Subcutaneous adipose tissue (tissue), 4 donors: Measurements from ENCODE around the gene FAM135A. TPM values are rescaled to one million over a fixed set of nuclear protein-coding genes. Genes with fewer than 3 reads are reported as not detected.

Experiments used
- total RNA-seq, 4 donors: library from RNA; depleted of rRNA; stranded (reverse); fragments of >200 nt; gene quantifications; one replicate each; pipeline ENCODE4 v1.1.0, GENCODE V29; 2016
- TF ChIP-seq, protein P1 (sequence below): fragments of 450-650 bp; IDR thresholded peaks from one replicate; pipeline ENCODE4 v1.5.1; 2016; ENCODE audit warnings: low read depth, mild to moderate bottlenecking, control low read depth, antibody characterized with exemption, moderate library complexity

FAM135A gene
- total RNA-seq, 4 donors from 2014 or later, result 26.2 to 33.6 (median 27.1) TPM

DNA sequence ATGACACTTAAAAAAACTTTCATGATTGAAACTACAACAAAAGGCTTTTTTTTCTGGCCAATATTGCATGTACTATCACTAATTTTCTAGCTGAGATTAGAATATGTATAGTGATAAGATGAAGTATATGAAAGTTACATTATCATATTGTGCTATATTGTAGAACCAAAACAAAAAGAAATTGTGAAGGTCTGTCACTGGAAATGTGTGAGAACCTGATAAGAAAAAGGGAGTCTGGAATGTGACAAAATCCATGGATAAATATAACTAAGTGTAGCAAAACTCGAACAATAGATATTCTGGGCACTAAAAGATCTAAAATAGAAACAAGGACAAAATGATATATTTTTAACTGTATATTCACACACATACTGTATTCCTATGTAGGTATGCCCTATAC is 36.7 kb upstream of the FAM135A start:
- TF ChIP-seq, protein P1, sequence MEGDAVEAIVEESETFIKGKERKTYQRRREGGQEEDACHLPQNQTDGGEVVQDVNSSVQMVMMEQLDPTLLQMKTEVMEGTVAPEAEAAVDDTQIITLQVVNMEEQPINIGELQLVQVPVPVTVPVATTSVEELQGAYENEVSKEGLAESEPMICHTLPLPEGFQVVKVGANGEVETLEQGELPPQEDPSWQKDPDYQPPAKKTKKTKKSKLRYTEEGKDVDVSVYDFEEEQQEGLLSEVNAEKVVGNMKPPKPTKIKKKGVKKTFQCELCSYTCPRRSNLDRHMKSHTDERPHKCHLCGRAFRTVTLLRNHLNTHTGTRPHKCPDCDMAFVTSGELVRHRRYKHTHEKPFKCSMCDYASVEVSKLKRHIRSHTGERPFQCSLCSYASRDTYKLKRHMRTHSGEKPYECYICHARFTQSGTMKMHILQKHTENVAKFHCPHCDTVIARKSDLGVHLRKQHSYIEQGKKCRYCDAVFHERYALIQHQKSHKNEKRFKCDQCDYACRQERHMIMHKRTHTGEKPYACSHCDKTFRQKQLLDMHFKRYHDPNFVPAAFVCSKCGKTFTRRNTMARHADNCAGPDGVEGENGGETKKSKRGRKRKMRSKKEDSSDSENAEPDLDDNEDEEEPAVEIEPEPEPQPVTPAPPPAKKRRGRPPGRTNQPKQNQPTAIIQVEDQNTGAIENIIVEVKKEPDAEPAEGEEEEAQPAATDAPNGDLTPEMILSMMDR, result no peak

DNA sequence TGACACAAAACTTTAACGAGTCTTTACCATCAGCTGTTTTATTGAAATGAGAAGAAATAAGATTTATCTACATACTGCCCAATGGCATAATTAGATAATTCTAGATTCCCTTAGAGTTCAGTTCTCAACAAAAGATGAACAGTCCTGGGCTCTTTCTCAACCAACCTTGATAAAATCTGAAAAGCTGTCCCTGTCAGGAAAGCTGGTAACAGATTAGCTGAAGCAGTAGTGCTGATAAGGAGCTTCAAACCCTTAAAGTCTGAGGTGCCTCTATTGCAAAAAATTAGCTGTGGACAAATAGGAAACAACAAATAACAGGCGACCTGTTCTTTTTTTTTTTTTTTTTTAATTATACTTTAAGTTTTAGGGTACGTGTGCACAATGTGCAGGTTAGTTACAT is 35.9 kb upstream of the FAM135A start:
- TF ChIP-seq, protein P1, result no peak

- TF ChIP-seq, protein P1, result no peak
Observed at GRCh38 chr6:70379473-70380013, 33.8 kb upstream of the FAM135A start.

DNA sequence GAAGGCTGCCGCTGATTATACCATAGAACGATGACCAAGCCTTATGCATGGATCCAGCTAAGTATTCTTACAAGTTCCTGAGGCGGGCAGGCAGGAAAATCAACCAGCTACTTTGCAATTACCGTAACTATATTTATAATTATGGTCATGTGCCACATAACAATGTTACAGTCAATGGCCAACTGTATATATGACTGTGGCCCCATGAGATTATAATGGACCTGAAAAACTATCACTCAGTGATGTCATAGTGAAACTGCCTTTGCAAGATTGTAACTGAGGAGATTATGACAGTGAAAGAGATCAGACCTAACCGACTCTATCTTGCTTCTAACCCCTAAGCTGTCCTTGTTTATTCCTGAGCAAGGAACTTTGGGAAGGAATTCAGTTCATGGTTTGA is 33.1 kb upstream of the FAM135A start:
- TF ChIP-seq, protein P1, result no peak

DNA sequence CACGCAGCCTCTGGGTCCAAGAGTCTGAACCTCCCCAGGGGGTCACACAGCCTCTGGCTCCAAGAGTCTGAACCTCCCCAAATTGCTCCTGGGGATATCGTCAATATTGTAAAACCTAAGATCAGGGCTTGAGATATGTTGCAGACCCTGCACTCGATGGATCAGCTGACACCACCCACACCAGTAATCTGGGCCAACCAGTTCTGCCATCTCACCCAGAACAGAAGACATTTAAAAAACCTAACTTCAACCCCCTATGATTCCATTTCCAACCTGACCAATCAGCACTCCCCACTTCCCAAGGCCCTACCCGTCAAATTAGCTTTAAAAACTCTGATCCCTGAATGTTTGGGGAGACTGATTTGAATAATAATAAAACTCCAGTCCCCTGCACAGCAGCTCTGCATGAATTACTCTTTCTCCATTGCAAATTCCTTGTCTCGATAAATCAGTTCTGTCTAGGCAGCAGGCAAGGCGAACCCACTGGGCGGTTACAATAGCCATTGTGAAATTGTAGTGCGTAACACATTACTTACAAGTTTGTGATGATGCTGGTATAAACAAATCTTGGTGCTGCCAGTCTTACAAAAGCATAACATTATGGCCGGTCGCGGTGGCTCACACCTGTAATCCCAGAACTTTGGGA is 32.4 kb upstream of the FAM135A start:
- TF ChIP-seq, protein P1, result no peak

- TF ChIP-seq, protein P1, result no peak
Observed at GRCh38 chr6:70381417-70381782, 31.9 kb upstream of the FAM135A start.

DNA sequence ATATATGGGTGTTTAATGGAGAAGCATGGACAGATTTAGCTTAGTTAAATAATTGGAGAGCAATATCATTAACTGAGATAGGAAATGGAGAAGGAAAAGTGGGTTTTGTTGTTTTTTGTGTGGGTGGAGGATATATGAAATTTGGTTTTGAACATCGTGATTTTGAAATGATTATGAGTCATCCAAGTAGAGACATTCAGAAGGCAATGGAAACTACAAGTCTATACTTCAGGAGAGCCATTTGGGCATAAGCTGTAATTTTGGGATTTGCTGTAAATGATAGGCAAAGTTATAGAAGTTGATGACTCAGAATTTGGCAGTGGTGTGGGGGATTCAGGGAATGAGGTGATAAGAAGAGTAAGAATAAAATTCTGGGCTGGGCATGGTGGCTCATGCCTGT is 27.4 kb upstream of the FAM135A start:
- TF ChIP-seq, protein P1, result no peak
